Measurements from ENCODE around the gene SPRR5. TPM values are rescaled to one million over a fixed set of nuclear protein-coding genes. Genes with fewer than 3 reads are reported as not detected.

SPRR5 gene
- polyA plus RNA-seq, 6 donors from 2014 or later = not detected

Other genes starting within 250 kb of the SPRR5 start
- not detected for gene LCE2A, start 248.9 kb upstream of the SPRR5 start, polyA plus RNA-seq (ENCODE audit: low read depth in 6 of 6)
- gene LCE4A, start 239.0 kb upstream of the SPRR5 start, polyA plus RNA-seq (ENCODE audit: low read depth in 6 of 6) = not detected
- gene KPRP, start 189.2 kb upstream of the SPRR5 start, polyA plus RNA-seq (ENCODE audit: low read depth in 6 of 6) = not detected
- not detected for gene LCE1F, start 172.1 kb upstream of the SPRR5 start, polyA plus RNA-seq (ENCODE audit: low read depth in 6 of 6)
- not detected for gene LCE1E, start 160.9 kb upstream of the SPRR5 start, polyA plus RNA-seq (ENCODE audit: low read depth in 6 of 6)
- gene LCE1D, start 150.5 kb upstream of the SPRR5 start, polyA plus RNA-seq (ENCODE audit: low read depth in 6 of 6) = not detected
- gene LCE1C, start 140.6 kb upstream of the SPRR5 start, polyA plus RNA-seq (ENCODE audit: low read depth in 6 of 6) = not detected
- not detected for gene LCE1B, start 135.2 kb upstream of the SPRR5 start, polyA plus RNA-seq (ENCODE audit: low read depth in 6 of 6)
- gene LCE1A, start 119.7 kb upstream of the SPRR5 start, polyA plus RNA-seq (ENCODE audit: low read depth in 6 of 6) = not detected
- gene LCE6A, start 104.3 kb upstream of the SPRR5 start, polyA plus RNA-seq (ENCODE audit: low read depth in 6 of 6) = not detected
- gene LCE7A, start 87.2 kb upstream of the SPRR5 start, polyA plus RNA-seq (ENCODE audit: low read depth in 6 of 6) = not detected
- not detected for gene SMCP, start 68.9 kb upstream of the SPRR5 start, polyA plus RNA-seq (ENCODE audit: low read depth in 6 of 6)
- not detected for gene IVL, start 38.7 kb upstream of the SPRR5 start, polyA plus RNA-seq (ENCODE audit: low read depth in 6 of 6)
- not detected for gene SPRR4, start 23.4 kb downstream of the SPRR5 start, polyA plus RNA-seq (ENCODE audit: low read depth in 6 of 6)
- gene SPRR1A, start 36.9 kb downstream of the SPRR5 start, polyA plus RNA-seq (ENCODE audit: low read depth in 6 of 6) = not detected
- not detected for gene SPRR3, start 54.5 kb downstream of the SPRR5 start, polyA plus RNA-seq (ENCODE audit: low read depth in 6 of 6)
- not detected for gene SPRR1B, start 84.0 kb downstream of the SPRR5 start, polyA plus RNA-seq (ENCODE audit: low read depth in 6 of 6)
- not detected for gene SPRR2D, start 93.9 kb downstream of the SPRR5 start, polyA plus RNA-seq (ENCODE audit: low read depth in 6 of 6)
- not detected for gene SPRR2A, start 110.3 kb downstream of the SPRR5 start, polyA plus RNA-seq (ENCODE audit: low read depth in 6 of 6)
- not detected for gene SPRR2B, start 124.4 kb downstream of the SPRR5 start, polyA plus RNA-seq (ENCODE audit: low read depth in 6 of 6)
- not detected for gene SPRR2E, start 147.3 kb downstream of the SPRR5 start, polyA plus RNA-seq (ENCODE audit: low read depth in 6 of 6)
- not detected for gene SPRR2F, start 166.3 kb downstream of the SPRR5 start, polyA plus RNA-seq (ENCODE audit: low read depth in 6 of 6)
- not detected for gene SPRR2G, start 203.7 kb downstream of the SPRR5 start, polyA plus RNA-seq (ENCODE audit: low read depth in 6 of 6)

Data from naive B cell (primary cell).